ENCODE measurements around the gene MED27.
"Not testable (repeated sequence)": the region's sequence is repeated elsewhere in the genome, so short reads cannot be mapped to it uniquely, and the experiment has no call there.

MED27 gene

DNA sequence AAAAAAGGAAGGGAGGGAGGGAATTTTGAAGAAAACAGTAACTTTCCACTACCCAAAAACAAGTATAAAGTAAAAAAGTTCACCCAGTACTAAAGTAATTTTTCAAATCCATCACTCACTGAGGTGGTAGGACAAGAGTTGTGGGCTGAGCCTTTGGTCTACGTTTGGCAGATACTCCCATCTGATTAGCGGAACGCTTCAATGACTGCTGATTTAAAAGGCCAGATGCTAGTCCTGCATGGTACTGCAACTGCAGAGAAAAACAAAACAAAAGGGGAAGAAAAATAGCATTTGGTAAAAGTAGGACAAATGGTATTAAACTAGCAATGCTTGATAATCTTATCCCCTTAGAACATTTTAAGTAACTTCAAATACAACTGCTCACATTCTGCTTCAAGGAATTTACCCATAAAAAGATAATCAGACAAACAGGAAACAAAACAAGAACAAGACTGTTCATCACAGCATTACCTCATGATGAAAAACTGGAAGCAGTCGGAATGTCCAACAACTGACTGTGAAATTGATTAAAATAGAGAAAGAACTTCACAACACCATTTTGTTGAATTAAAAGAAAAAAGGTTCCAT lies 65.4 kb downstream of the MED27 start:
- no peak for DNase-seq

DNA sequence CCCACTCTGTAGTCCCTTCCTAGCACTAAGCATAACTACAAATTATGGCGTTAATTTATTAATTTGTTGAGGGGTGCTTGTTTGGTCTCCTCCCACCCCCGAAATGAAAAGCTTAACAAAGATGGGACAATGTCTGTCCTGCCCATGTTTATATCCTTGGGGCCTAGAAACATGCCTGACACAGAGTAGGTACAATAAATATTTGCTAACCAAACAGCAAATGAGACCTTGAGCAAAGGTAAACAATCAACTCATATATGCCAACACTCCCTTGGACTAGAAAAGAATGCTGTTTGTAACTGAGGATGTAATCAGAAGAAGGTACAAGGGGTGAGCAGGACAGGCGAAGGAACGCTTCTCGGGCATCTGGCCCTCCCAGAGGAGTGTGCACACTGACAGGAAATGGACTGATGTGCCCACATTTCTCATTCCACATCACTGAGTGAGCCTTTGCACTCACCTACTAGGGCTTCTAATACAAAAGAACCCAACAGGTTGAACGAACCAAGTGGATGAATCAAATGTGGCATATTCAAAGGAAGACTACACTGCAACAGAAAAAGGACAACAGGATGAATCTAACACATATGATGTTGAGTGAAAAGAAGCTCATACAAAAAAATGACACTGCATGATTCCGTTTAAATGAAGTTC lies 66.8 kb downstream of the MED27 start:
- no peak for DNase-seq

DNA sequence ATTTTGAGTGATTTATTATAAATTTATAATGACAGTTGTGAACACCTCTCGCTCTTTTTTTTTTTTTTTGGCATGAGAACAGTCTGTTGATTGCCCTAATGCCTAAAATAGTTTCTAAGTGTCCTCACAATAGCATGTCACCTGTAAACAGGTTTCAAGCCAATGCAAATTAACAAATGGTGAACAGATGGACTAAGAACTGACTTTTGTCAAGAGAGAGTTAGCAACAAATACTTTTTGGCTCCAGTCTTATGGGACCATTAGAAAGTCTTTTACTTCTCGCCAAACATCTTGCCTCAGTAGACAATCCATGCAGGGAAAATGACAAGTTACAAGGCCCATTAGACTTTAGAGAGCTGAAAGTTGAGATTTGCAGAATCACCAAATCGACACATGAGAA lies 67.8 kb downstream of the MED27 start:
- DNase-seq, result no peak

GRCh38 chr9:132011309-132011708 lies 68.4 kb downstream of the MED27 start:
- no peak for DNase-seq

GRCh38 chr9:132010201-132010600 lies 69.5 kb downstream of the MED27 start:
- not testable (repeated sequence) for DNase-seq

DNA sequence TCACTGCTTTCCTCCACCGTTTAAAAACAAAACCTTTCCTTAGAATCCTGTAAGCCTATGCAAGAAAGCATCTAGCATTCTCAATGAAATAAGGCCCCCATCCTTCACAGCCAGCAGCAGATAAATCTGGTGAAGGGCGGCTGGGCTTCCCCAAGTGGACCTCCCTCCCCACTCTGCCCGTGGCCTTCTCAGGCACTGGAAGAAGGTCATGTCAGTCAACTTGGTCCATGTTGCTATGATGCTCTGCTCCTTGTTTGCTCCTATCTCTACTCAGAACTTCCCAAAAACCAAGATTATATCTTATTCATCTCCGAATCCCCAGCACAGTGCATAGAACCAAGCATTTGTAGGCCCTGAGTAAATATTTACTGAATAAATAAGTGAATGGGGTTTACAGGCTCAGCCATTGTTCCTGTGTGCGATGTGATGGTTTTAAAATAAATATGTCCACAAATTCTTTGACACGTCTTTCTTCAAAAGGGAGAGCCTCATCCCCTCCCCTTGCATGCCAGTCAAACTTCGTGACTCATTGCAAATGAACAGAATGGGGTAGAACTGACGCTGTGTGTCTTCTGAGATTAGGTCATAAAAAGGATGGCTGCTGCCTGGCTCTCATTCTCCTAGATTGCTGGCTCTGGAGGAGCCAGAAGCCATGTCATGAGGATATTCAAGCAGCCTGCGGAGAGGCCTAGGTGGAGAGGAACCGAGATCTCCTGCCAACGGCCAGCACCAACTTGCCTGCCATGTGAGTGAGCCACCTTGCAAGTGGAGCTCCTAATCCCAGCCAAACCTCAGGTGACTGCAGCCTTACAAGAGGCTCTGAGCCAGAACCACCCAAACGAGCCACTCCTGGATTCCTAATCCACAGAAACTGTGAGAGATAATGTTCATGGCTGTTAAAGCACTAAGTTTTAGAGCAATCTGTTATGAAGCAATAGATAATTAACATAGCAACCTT lies 70.5 kb downstream of the MED27 start:
- no peak for DNase-seq

GRCh38 chr9:132008184-132008803 lies 71.4 kb downstream of the MED27 start:
- DNase-seq, result no peak

DNA sequence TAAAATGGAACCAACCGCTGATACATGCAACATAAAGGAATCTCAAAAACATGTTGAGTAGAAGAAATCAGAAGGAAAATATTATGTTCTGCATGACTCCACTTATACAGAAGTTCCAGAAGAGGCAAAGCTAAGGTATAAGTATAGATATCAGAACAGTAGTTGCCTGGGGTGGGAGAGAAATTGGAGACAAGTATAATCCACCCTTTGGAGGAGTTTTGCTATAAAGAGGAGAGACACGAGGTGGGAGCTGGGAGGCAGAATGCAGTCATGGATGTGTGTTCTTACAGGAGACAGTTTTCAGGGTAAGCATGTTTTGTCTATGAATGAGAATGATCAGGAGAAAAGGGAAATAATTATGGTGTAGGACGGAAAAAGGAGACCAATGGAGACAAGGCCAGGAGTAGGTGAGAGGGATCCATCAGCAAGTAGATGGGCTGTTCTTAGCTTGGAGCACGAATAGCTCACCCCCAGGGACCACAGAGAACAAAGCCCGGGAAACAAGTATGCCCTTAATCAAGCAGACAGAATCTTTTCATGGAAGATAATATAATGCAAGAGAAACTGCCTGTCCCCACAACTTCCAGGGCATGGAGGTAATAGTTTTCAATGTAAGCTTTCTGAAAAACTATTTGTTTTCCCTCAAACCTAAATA lies 72.2 kb downstream of the MED27 start:
- DNase-seq, result no peak

- DNase-seq, result no peak
Measured at GRCh38 chr9:132006677-132007370, 72.8 kb downstream of the MED27 start.

- no peak for DNase-seq
Measured at GRCh38 chr9:132005899-132006298, 73.8 kb downstream of the MED27 start.

GRCh38 chr9:132004323-132004722 lies 75.3 kb downstream of the MED27 start:
- no peak for DNase-seq

GRCh38 chr9:132003896-132004295 lies 75.8 kb downstream of the MED27 start:
- no peak for DNase-seq

DNA sequence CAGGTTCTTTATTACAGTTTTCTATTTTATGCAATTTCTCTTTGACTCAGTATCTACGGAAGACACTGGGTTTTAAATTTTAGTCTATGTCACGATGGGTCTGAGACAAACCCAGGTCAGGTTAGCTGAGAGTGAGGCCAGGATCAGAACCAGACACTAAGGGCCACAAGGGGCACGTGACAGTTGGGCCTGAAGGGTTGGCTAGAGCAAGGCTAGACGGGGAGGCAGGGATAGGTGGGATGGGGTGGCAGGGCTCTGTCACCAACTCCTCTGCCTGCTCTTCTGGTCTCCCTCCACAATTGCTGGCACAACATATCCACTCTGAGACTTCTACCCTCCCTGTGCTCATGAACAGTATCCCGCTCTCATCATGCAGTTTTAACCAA lies 76.4 kb downstream of the MED27 start:
- no peak for DNase-seq

GRCh38 chr9:132002643-132003318 lies 76.9 kb downstream of the MED27 start:
- DNase-seq, result no peak

- DNase-seq, result no peak
Measured at GRCh38 chr9:132001567-132001966, 78.1 kb downstream of the MED27 start.

DNA sequence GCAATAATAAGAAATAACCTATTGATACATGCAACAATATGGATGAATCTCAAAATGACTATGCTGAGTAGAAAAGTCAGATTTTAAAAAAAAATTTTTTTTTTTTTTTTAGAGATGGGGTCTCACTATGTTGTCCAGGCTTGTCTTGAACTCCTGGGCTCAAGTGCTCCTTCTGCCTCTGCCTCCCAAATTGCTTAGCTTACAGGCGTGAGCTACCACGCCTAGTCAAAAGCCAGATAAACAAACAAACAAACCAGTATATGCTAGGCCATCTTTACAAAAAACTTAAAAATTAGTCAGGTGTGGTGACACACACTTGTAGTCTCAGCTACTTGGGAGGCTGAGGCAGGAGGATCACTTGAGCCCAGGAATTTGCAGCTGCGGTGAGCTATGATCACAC lies 79.0 kb downstream of the MED27 start:
- no peak for DNase-seq

DNA sequence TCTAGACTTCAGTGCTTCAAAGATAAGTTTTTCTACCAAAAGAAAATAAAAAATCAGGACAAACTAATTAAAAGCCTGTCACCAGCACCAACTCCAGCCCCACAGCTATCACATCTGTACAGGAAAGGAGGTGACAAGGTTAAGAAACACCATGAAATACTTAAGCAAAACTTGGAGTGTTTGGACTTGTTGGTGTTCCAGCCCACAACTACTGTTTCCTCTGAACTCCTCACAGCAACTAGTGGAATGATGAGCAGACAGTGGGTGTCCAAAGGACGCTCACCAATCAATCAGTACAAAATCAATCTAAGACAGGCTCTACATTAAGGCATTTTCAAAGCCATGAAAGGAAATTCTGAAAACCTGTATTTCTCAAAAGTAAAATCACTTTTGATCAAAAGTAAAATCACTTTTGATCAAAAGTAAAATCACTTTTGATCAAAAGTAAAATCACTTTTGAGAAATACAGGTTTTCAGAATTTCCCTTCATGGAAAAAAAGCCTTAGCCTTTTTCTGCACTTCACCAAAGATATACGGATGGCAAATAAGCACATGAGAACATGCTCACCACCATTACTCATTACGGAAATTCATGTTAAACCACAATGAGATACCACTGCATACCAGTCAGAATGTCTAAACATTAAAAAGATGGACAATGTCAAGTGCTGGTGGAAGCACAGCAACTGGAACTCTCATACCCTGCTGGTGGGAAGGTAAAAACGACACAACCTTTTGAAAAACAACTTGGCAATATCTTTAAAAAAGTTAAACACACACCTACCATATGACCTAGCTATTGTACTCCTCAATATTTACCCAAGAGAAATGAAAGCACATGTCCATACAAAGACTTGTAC lies 79.7 kb downstream of the MED27 start:
- no peak for DNase-seq

DNA sequence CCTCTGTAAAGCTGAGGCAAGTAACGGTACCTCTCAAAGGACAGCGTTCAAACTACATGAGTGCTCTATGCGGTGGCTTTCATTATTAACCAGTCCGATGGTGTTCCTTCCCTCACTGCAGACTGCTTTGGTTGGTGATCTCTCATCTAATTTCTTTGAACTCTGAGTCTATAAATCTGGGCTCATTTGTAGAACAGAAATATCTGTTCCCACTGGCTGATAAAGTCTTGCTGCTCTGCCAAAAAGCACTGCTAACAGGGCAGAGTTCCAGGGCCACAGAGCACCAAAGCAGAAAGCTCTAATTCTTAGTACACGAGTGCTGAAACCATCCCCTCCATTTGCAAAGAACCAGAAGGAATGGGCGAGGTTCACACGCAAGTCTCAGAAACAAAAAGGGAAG lies 81.9 kb downstream of the MED27 start:
- DNase-seq, result no peak

DNA sequence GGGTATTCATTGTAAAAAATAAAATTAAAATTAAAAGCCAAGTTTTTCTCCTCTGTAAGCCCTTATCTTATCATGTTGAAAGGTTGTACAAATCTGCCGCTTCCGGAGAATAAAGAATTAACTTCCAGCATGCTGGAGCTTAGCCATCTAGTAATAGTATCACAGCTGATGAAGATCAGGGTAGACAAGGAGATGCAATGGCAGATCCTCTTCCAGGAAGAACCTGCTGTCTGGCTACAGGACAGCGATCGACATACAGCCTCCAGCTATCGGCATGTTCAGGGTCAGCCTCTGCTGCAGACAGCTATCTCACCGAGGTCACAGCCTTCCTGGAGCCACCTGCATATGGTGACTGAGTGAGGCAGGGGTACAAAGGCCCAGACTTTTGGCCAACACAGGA lies 82.6 kb downstream of the MED27 start:
- no peak for DNase-seq

DNA sequence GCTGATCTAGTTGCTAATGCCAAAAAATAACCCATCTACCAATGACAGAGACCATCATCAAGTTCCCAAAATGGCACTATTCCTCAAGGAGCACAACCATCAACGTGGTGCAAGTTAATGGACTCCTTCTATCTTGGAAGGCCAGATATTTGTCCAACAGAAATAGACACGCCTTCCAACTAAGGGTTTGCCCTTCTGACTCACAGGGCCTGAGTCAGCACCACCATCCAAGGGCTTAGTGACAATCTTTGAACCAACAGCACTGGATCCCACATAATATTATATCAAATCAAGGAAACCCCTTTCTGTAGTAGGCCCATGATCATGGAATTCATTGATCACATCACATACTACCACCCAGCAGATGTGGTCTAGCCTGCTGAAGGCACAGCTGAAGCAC lies 84.3 kb downstream of the MED27 start:
- no peak for DNase-seq
